Germinal center (tissue), 1 donor: ENCODE data around the gene SENP1.
"Not testable (repeated sequence)": the region's sequence is repeated elsewhere in the genome, so short reads cannot be mapped to it uniquely, and the experiment has no call there.

Experiments used
- DNase-seq: peaks from one replicate; pipeline ENCODE4 v3.0.0; 2012; ENCODE audit warnings: mixed read lengths, low spot score

The SENP1 gene

GRCh38 chr12:48105867-48106680, at the start of gene SENP1:
Gene SENP1 (minus strand): TSS chr12:48106079. CDS start chr12:48101472, 4,607 bp downstream.
- DNase-seq = peak; percentile 83

GRCh38 chr12:48151103-48151771, 45.4 kb upstream of the SENP1 start:
- DNase-seq = no peak

- DNase-seq = no peak
Measured at GRCh38 chr12:48145981-48146380, 40.1 kb upstream of the SENP1 start.

GRCh38 chr12:48143898-48144297, 38.0 kb upstream of the SENP1 start:
- no peak for DNase-seq

- DNase-seq = no peak
Measured at GRCh38 chr12:48142818-48143674, 37.2 kb upstream of the SENP1 start.

- DNase-seq = no peak
Measured at GRCh38 chr12:48135027-48135426, 29.1 kb upstream of the SENP1 start.

GRCh38 chr12:48132826-48133225, 26.9 kb upstream of the SENP1 start:
- no peak for DNase-seq

GRCh38 chr12:48131517-48131916, 25.6 kb upstream of the SENP1 start:
- no peak for DNase-seq

- DNase-seq = no peak
Measured at GRCh38 chr12:48129376-48129775, 23.5 kb upstream of the SENP1 start.

- no peak for DNase-seq
Measured at GRCh38 chr12:48128800-48129199, 22.9 kb upstream of the SENP1 start.

- no peak for DNase-seq
Measured at GRCh38 chr12:48126953-48127630, 21.2 kb upstream of the SENP1 start.

- no peak for DNase-seq
Measured at GRCh38 chr12:48125985-48126384, 20.1 kb upstream of the SENP1 start.

- DNase-seq = not testable (repeated sequence)
Measured at GRCh38 chr12:48125542-48125941, 19.7 kb upstream of the SENP1 start.

- DNase-seq = no peak
Measured at GRCh38 chr12:48123169-48123568, 17.3 kb upstream of the SENP1 start.

GRCh38 chr12:48122065-48122834, 16.4 kb upstream of the SENP1 start:
- no peak for DNase-seq

- no peak for DNase-seq
Measured at GRCh38 chr12:48121522-48121921, 15.6 kb upstream of the SENP1 start.

GRCh38 chr12:48119834-48120195, 13.9 kb upstream of the SENP1 start:
- no peak for DNase-seq

GRCh38 chr12:48119078-48119833, 13.4 kb upstream of the SENP1 start, which contains the start of gene PFKM:
Gene PFKM (plus strand): TSS chr12:48119364. CDS start chr12:48122775, 3,411 bp downstream.
- DNase-seq = peak; percentile 89

- DNase-seq = no peak
Measured at GRCh38 chr12:48118284-48118871, 12.5 kb upstream of the SENP1 start.

GRCh38 chr12:48115957-48116356, 10.1 kb upstream of the SENP1 start:
- no peak for DNase-seq
